GM18870 (cell line): ENCODE data around the gene TRIM5.
"Not testable (repeated sequence)": the region's sequence is repeated elsewhere in the genome, so short reads cannot be mapped to it uniquely, and the experiment has no call there.

ENCODE experiments used
- ATAC-seq: cut with Tn5 transposase; IDR thresholded peaks from one replicate; pipeline ENCODE4 v1.9.1; 2021; ENCODE audit warnings: moderate library complexity; ENCODE audit not compliant: unreplicated experiment

TRIM5 gene

GRCh38 chr11:5684646-5685362 is at the start of gene TRIM5:
Gene TRIM5 (minus strand): TSS chr11:5685074. CDS start chr11:5680177, 4,897 bp downstream.
- peak; percentile 66 for ATAC-seq

- no peak for ATAC-seq
These were observed 42.8 kb upstream of the TRIM5 start for GRCh38 chr11:5727691-5728090.

- no peak for ATAC-seq
These were observed 41.5 kb upstream of the TRIM5 start for GRCh38 chr11:5726351-5726750.

GRCh38 chr11:5722622-5723021 is 37.7 kb upstream of the TRIM5 start:
- no peak for ATAC-seq

GRCh38 chr11:5719703-5720495 is 35.0 kb upstream of the TRIM5 start:
- no peak for ATAC-seq

GRCh38 chr11:5716518-5716917 is 31.6 kb upstream of the TRIM5 start:
- ATAC-seq, result not testable (repeated sequence)

- no peak for ATAC-seq
These were observed 28.8 kb upstream of the TRIM5 start for GRCh38 chr11:5713695-5714094.

- ATAC-seq, result no peak
These were observed 27.6 kb upstream of the TRIM5 start for GRCh38 chr11:5712507-5712906.

- ATAC-seq, result no peak
These were observed 20.8 kb upstream of the TRIM5 start for GRCh38 chr11:5705688-5706087.

GRCh38 chr11:5703741-5704536 is 19.1 kb upstream of the TRIM5 start:
- ATAC-seq, result peak; percentile 87

GRCh38 chr11:5701055-5701577 is 16.2 kb upstream of the TRIM5 start:
- ATAC-seq, result no peak

- ATAC-seq, result no peak
These were observed 15.7 kb upstream of the TRIM5 start for GRCh38 chr11:5700421-5701054.

- ATAC-seq, result no peak
These were observed 13.4 kb upstream of the TRIM5 start for GRCh38 chr11:5698281-5698680.

- ATAC-seq, result no peak
These were observed 11.3 kb upstream of the TRIM5 start for GRCh38 chr11:5696210-5696609.

- no peak for ATAC-seq
These were observed 10.7 kb upstream of the TRIM5 start for GRCh38 chr11:5695580-5695979.

- ATAC-seq, result no peak
These were observed 9.8 kb upstream of the TRIM5 start for GRCh38 chr11:5694642-5695041.

- ATAC-seq, result no peak
These were observed 7.1 kb upstream of the TRIM5 start for GRCh38 chr11:5691964-5692361.

GRCh38 chr11:5691238-5691963 is 6.5 kb upstream of the TRIM5 start:
- ATAC-seq, result not testable (repeated sequence)

- no peak for ATAC-seq
These were observed 5.9 kb upstream of the TRIM5 start for GRCh38 chr11:5690736-5691135.

GRCh38 chr11:5690216-5690615 is 5.3 kb upstream of the TRIM5 start:
- ATAC-seq, result no peak
